ENCODE measurements around the gene TECPR2. TPM values are rescaled to one million over a fixed set of nuclear protein-coding genes. Genes with fewer than 3 reads are reported as not detected.

TECPR2 gene
- total RNA-seq, 2 donors from 2014 or later: 27.7 to 28.0 TPM

- no peaks in the 10 kb centered on the region for H3K27me3 ChIP-seq (ENCODE audit: control insufficient read depth, insufficient read depth, low read length, poor library complexity, severe bottlenecking)
- 86 to 92% methylated on average over 16 of the region's 16 CpGs for WGBS, 2 experiments (ENCODE audit: insufficient coverage in 1 of 2, insufficient read length in 1 of 2)
- no peaks in the 10 kb centered on the region for H3K4me1 ChIP-seq (ENCODE audit: control insufficient read depth, insufficient read depth, low read length)
- H3K27ac Mint-ChIP-seq: peak overlapping the region; percentile 10
- H3K9me3 ChIP-seq (ENCODE audit: control insufficient read depth, low read length): no peaks in the 10 kb centered on the region
- no peak overlapping the region for H3K4me3 Mint-ChIP-seq
- no peak for TF ChIP-seq CTCF (conservative IDR thresholded peaks at IDR 0.05)
- no peaks in the 10 kb centered on the region for H3K9me3 Mint-ChIP-seq
- peaks cover 12% of the 10 kb centered on the region for H3K4me1 Mint-ChIP-seq
- peaks cover 15% of the 10 kb centered on the region for H3K36me3 ChIP-seq (ENCODE audit: control insufficient read depth, insufficient read depth, low read length)
- no peak overlapping the region for H3K27ac ChIP-seq (ENCODE audit: low read depth, low read length)
- H3K36me3 Mint-ChIP-seq (ENCODE audit: low read depth): peaks cover 33% of the 10 kb centered on the region
- no peaks in the 10 kb centered on the region for H3K27me3 Mint-ChIP-seq (ENCODE audit: insufficient read depth)
- H3K4me3 ChIP-seq (ENCODE audit: low read length): no peak overlapping the region
- peak; percentile 52 for DNase-seq
- H3K9ac ChIP-seq (ENCODE audit: extremely low read depth, low read length, poor library complexity, severe bottlenecking): no peak overlapping the region
These were observed 52.9 kb downstream of the TECPR2 start for GRCh38 chr14:102415671-102416070.

GRCh38 chr14:102417001-102417431, 54.3 kb downstream of the TECPR2 start:
- Histone ChIP-seq H3K9me3 (ENCODE audit: control insufficient read depth, low read length) (no peaks in the 10 kb centered on the region), H3K4me1 (ENCODE audit: control insufficient read depth, insufficient read depth, low read length) (no peaks in the 10 kb centered on the region), H3K4me3 (ENCODE audit: low read length) (no peak overlapping the region), H3K27ac (ENCODE audit: low read depth, low read length) (peak overlapping the region; percentile 44), H3K27me3 (ENCODE audit: control insufficient read depth, insufficient read depth, low read length, poor library complexity, severe bottlenecking) (no peaks in the 10 kb centered on the region), H3K36me3 (ENCODE audit: control insufficient read depth, insufficient read depth, low read length) (peaks cover 15% of the 10 kb centered on the region), H3K9ac (ENCODE audit: extremely low read depth, low read length, poor library complexity, severe bottlenecking) (no peak overlapping the region)
- TF ChIP-seq CTCF (conservative IDR thresholded peaks at IDR 0.05): no peak
- 81 to 94% methylated on average over 9 of the region's 9 CpGs for WGBS, 2 experiments (ENCODE audit: insufficient coverage in 1 of 2, insufficient read length in 1 of 2)
- H3K4me1 Mint-ChIP-seq: peaks cover 6% of the 10 kb centered on the region
- H3K27me3 Mint-ChIP-seq (ENCODE audit: insufficient read depth): no peaks in the 10 kb centered on the region
- DNase-seq: no peak
- no peak overlapping the region for H3K4me3 Mint-ChIP-seq
- H3K36me3 Mint-ChIP-seq (ENCODE audit: low read depth): peaks cover 35% of the 10 kb centered on the region
- peak overlapping the region; percentile 9 for H3K27ac Mint-ChIP-seq
- H3K9me3 Mint-ChIP-seq: no peaks in the 10 kb centered on the region

- H3K9ac ChIP-seq (ENCODE audit: extremely low read depth, low read length, poor library complexity, severe bottlenecking): no peak overlapping the region
- H3K36me3 ChIP-seq (ENCODE audit: control insufficient read depth, insufficient read depth, low read length): peaks cover 13% of the 10 kb centered on the region
- Mint-ChIP-seq H3K27ac (peak overlapping the region; percentile 9), H3K4me3 (no peak overlapping the region), H3K9me3 (no peaks in the 10 kb centered on the region), H3K27me3 (ENCODE audit: insufficient read depth) (no peaks in the 10 kb centered on the region), H3K36me3 (ENCODE audit: low read depth) (peaks cover 32% of the 10 kb centered on the region), H3K4me1 (peaks cover 3% of the 10 kb centered on the region)
- H3K9me3 ChIP-seq (ENCODE audit: control insufficient read depth, low read length): no peaks in the 10 kb centered on the region
- no peaks in the 10 kb centered on the region for H3K4me1 ChIP-seq (ENCODE audit: control insufficient read depth, insufficient read depth, low read length)
- TF ChIP-seq CTCF (conservative IDR thresholded peaks at IDR 0.05): no peak
- DNase-seq: no peak
- H3K4me3 ChIP-seq (ENCODE audit: low read length): no peak overlapping the region
- WGBS, 2 experiments (ENCODE audit: insufficient coverage in 1 of 2, insufficient read length in 1 of 2): 95 to 100% methylated on average over 4 to 12 of the region's 12 CpGs
- H3K27me3 ChIP-seq (ENCODE audit: control insufficient read depth, insufficient read depth, low read length, poor library complexity, severe bottlenecking): no peaks in the 10 kb centered on the region
- H3K27ac ChIP-seq (ENCODE audit: low read depth, low read length): no peak overlapping the region
These were observed 54.9 kb downstream of the TECPR2 start for GRCh38 chr14:102417646-102418045.
